Measurements from ENCODE around the gene RASSF8. TPM values are rescaled to one million over a fixed set of nuclear protein-coding genes. Genes with fewer than 3 reads are reported as not detected.

RASSF8 gene
- total RNA-seq, 1 donor from 2014 or later = 77.0 TPM

DNA sequence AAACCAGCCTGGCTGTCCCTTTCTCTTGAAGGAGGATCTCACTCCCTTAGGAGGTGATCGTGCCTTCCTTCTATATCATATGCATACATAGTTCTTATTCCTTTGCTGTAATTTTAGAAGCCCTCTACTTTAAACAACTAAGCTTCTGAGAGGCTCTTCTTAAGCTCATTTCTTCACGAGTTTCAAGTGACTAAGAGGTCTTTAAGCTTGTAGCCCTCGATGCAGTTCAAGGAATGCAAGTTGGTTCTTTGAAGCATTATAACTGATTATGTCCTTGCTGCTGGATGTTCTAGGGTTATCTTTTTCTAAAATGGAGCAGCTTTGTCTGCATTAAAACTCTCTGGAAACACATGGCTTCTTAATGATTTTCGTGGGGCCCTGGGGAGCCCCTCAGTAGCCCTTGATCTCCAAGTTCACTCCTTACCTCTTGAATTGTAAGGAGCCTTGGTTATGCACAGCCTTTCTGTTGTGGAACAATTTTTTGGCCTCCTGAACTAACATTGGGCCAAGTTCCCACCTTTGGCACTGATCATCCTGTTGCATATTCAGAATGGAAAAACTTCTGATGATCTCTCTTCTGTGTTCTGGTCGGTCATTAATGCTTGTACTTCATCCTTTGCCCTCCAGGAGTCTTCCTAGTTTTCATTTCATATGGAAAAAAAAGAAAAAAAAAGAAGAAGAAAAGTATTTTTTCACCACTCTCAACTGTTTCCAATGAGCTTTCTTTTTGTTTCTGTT lies 12.6 kb downstream of the RASSF8 start:
- TF ChIP-seq CTCF (IDR thresholded peaks at IDR 0.05) (no peak), EZH2 (IDR thresholded peaks at IDR 0.05) (no peak), EZH2phosphoT487 (IDR thresholded peaks at IDR 0.05) (no peak)
- H3K79me2 ChIP-seq (ENCODE audit: low read depth) = peaks cover 100% of the 10 kb centered on the region
- peaks cover 21% of the 10 kb centered on the region for H3K36me3 Mint-ChIP-seq
- peaks cover 15% of the 10 kb centered on the region for H3K4me1 Mint-ChIP-seq
- no peaks in the 10 kb centered on the region for H3K9me3 ChIP-seq (ENCODE audit: low read depth)
- no peak overlapping the region for H3K27ac ChIP-seq
- H3K27me3 Mint-ChIP-seq (ENCODE audit: insufficient read depth, low read depth) = no peaks in the 10 kb centered on the region
- no peaks in the 10 kb centered on the region for H3K27me3 ChIP-seq
- H3K4me2 ChIP-seq = no peak overlapping the region
- H3K9ac ChIP-seq = no peak overlapping the region
- no peak overlapping the region for H3K27ac Mint-ChIP-seq
- peaks cover 9% of the 10 kb centered on the region for H3K9me3 Mint-ChIP-seq
- peaks cover 18% of the 10 kb centered on the region for H3F3A ChIP-seq (ENCODE audit: low read depth)
- H2AFZ ChIP-seq (replicated peaks) = no peak overlapping the region
- H4K20me1 ChIP-seq (ENCODE audit: low read depth) = peaks cover 73% of the 10 kb centered on the region
- no peak overlapping the region for H3K4me3 Mint-ChIP-seq
- H3K36me3 ChIP-seq = no peaks in the 10 kb centered on the region
- H3K4me1 ChIP-seq = peaks cover 69% of the 10 kb centered on the region
- no peak overlapping the region for H3K4me3 ChIP-seq
- no peak for DNase-seq (ENCODE audit: low spot score)

- Histone ChIP-seq H3K27ac (no peak overlapping the region), H3K36me3 (no peaks in the 10 kb centered on the region), H3K4me2 (no peak overlapping the region), H3K4me1 (peaks cover 71% of the 10 kb centered on the region), H3F3A (ENCODE audit: low read depth) (peaks cover 17% of the 10 kb centered on the region), H4K20me1 (ENCODE audit: low read depth) (peaks cover 72% of the 10 kb centered on the region), H3K9ac (no peak overlapping the region), H3K4me3 (no peak overlapping the region), H3K79me2 (ENCODE audit: low read depth) (peaks cover 100% of the 10 kb centered on the region), H2AFZ (replicated peaks) (no peak overlapping the region), H3K9me3 (ENCODE audit: low read depth) (no peaks in the 10 kb centered on the region), H3K27me3 (no peaks in the 10 kb centered on the region)
- H3K4me3 Mint-ChIP-seq = no peak overlapping the region
- H3K27me3 Mint-ChIP-seq (ENCODE audit: insufficient read depth, low read depth) = no peaks in the 10 kb centered on the region
- H3K27ac Mint-ChIP-seq = no peak overlapping the region
- no peak for TF ChIP-seq EZH2 (IDR thresholded peaks at IDR 0.05)
- TF ChIP-seq EZH2phosphoT487 (IDR thresholded peaks at IDR 0.05) = no peak
- no peak for TF ChIP-seq CTCF (IDR thresholded peaks at IDR 0.05)
- DNase-seq (ENCODE audit: low spot score) = no peak
- peaks cover 8% of the 10 kb centered on the region for H3K9me3 Mint-ChIP-seq
- H3K36me3 Mint-ChIP-seq = peaks cover 23% of the 10 kb centered on the region
- H3K4me1 Mint-ChIP-seq = peaks cover 16% of the 10 kb centered on the region
Observed at GRCh38 chr12:25971654-25972041, 13.2 kb downstream of the RASSF8 start.

GRCh38 chr12:25972783-25973182 lies 14.3 kb downstream of the RASSF8 start:
- H2AFZ ChIP-seq (replicated peaks) = no peak overlapping the region

More at GRCh38 chr12:25972783-25973182, 14.3 kb downstream of the RASSF8 start:
- Histone ChIP-seq H4K20me1 (ENCODE audit: low read depth) (peaks cover 61% of the 10 kb centered on the region), H3K4me2 (no peak overlapping the region), H3K79me2 (ENCODE audit: low read depth) (peaks cover 100% of the 10 kb centered on the region), H3K36me3 (no peaks in the 10 kb centered on the region), H3F3A (ENCODE audit: low read depth) (peaks cover 17% of the 10 kb centered on the region), H3K9me3 (ENCODE audit: low read depth) (no peaks in the 10 kb centered on the region), H3K4me3 (no peak overlapping the region), H3K4me1 (peaks cover 71% of the 10 kb centered on the region), H3K9ac (no peak overlapping the region), H3K27ac (no peak overlapping the region), H3K27me3 (no peaks in the 10 kb centered on the region)
- no peak for DNase-seq (ENCODE audit: low spot score)
- no peak overlapping the region for H3K4me3 Mint-ChIP-seq
- peaks cover 8% of the 10 kb centered on the region for H3K9me3 Mint-ChIP-seq
- no peaks in the 10 kb centered on the region for H3K27me3 Mint-ChIP-seq (ENCODE audit: insufficient read depth, low read depth)
- peaks cover 24% of the 10 kb centered on the region for H3K36me3 Mint-ChIP-seq
- H3K27ac Mint-ChIP-seq = no peak overlapping the region
- TF ChIP-seq CTCF (IDR thresholded peaks at IDR 0.05) (no peak), EZH2 (IDR thresholded peaks at IDR 0.05) (no peak), EZH2phosphoT487 (IDR thresholded peaks at IDR 0.05) (no peak)
- peaks cover 18% of the 10 kb centered on the region for H3K4me1 Mint-ChIP-seq
